ENCODE data around the gene ARHGAP26. TPM values are rescaled to one million over a fixed set of nuclear protein-coding genes. Genes with fewer than 3 reads are reported as not detected.

The ARHGAP26 gene
- total RNA-seq, 1 experiment from 2014 or later = 34.5 TPM

- RAD21 ChIA-PET (ENCODE audit: low non-redundant PET in 1 of 2, low total read pairs in 2 of 2, uncharacterized antibody in 2 of 2, unreplicated experiment in 2 of 2) = no interaction called here
- no peaks in the 10 kb centered on the region for H3K79me2 ChIP-seq (ENCODE audit: insufficient read depth, low read length)
- BruUV-seq (replicated peaks) = no TSS peak
- intact Hi-C loops (cut with micrococcal nuclease) = no loop called here
- CTCF ChIA-PET = interaction anchor here (4.6 kb wide), 1 partner anchor 9 kb away, joined by 42 read pairs; no protein-coding TSS in a partner anchor
- no peak overlapping the region for H3K4me2 ChIP-seq (ENCODE audit: low read length)
- no peaks in the 10 kb centered on the region for H3K27me3 ChIP-seq (ENCODE audit: insufficient read depth, low read length)
- peaks cover 0 to 14% of the 10 kb centered on the region in 2 experiments; a peak in 3 of 4 replicates for H3K4me1 ChIP-seq (ENCODE audit: control insufficient read depth in 1 of 2, insufficient read depth in 2 of 2, low read length in 2 of 2)
- H4K20me1 ChIP-seq (ENCODE audit: insufficient read depth) = no peaks in the 10 kb centered on the region
- ATAC-seq (no peak), DNase-seq (ENCODE audit: low read depth, low spot score) (no peak)
- no peak overlapping the region for H3K27ac ChIP-seq (ENCODE audit: low read depth, low read length)
- no peak overlapping the region for H3K9ac ChIP-seq (ENCODE audit: low read length)
- H3K9me3 ChIP-seq (ENCODE audit: control insufficient read depth in 1 of 2, insufficient read depth in 1 of 2, low read depth in 1 of 2, low read length in 2 of 2) = no peaks in the 10 kb centered on the region
- H2AFZ ChIP-seq (ENCODE audit: low read depth, low read length, poor library complexity, severe bottlenecking) = no peak overlapping the region
- POLR2A ChIA-PET = no interaction called here
- no peaks in the 10 kb centered on the region for H3K36me3 ChIP-seq (ENCODE audit: control insufficient read depth in 1 of 2, insufficient read depth in 2 of 2, low read length in 2 of 2)
- TF ChIP-seq TCF7L2 (IDR thresholded peaks at IDR 0.05; ENCODE audit: borderline replicate concordance, extremely low read depth, insufficient read depth, insufficient read length) = no peak
- TF ChIP-seq POLR2A (IDR thresholded peaks at IDR 0.05; ENCODE audit: borderline replicate concordance, extremely low read depth, insufficient read depth, insufficient read length) = no peak
- no peak for TF ChIP-seq MAX (IDR thresholded peaks at IDR 0.05)
- TF ChIP-seq EGR1 (IDR thresholded peaks at IDR 0.05; ENCODE audit: low read depth) = no peak
- no peak for TF ChIP-seq JUND (IDR thresholded peaks at IDR 0.05)
- no peak for TF ChIP-seq EZH2phosphoT487 (IDR thresholded peaks at IDR 0.05; ENCODE audit: borderline replicate concordance)
- no peak for TF ChIP-seq ATF3 (IDR thresholded peaks at IDR 0.05)
- no peak for TF ChIP-seq ZFX (IDR thresholded peaks at IDR 0.05)
- TF ChIP-seq REST (IDR thresholded peaks at IDR 0.05; ENCODE audit: low read depth) = no peak
- H3K9me2 ChIP-seq (ENCODE audit: insufficient read depth) = no peaks in the 10 kb centered on the region
- H3K4me3 ChIP-seq (replicated peaks in 1 of 2; ENCODE audit: low read depth in 1 of 2, low read length in 2 of 2) = no peak overlapping the region
These were observed 48.0 kb upstream of the ARHGAP26 start for GRCh38 chr5:142722146-142722545.
